Measurements from ENCODE around the gene DNM3.

The DNM3 gene

DNA sequence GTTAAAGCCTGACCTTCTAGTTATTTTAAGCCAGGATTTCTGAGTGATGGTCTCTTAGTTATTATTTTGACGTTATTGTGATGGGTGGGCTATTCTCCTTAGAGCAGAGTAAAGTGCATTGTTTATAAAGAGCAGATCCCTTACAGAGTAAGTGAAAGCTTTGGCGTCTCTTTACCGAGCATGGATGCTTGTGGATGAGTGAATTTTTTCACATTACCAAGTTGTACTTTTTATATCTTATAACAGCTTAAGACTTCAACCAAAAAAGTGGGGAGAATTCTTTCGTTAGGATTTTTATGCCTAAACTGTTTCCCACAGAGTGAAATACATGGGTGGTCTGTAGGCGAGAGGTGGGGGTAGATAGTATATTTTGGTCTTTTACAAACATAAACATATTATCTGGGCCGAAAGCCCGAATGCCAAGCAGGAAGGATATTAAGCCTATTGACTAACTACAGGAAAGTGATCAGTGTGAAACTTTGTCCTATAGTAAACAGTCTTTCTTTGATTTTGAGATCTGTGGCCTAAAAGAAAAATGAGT, 300.1 kb downstream of the DNM3 start:
- Mint-ChIP-seq H3K4me3 (peak overlapping the region; percentile 67), H3K36me3 (ENCODE audit: low read depth) (no peaks in the 10 kb centered on the region), H3K27me3 (ENCODE audit: low read depth, poor library complexity) (no peaks in the 10 kb centered on the region), H3K27ac (peak overlapping the region; percentile 21), H3K4me1 (peaks cover 42% of the 10 kb centered on the region), H3K9me3 (no peaks in the 10 kb centered on the region)
- no peak for DNase-seq
- TF ChIP-seq, protein P1, sequence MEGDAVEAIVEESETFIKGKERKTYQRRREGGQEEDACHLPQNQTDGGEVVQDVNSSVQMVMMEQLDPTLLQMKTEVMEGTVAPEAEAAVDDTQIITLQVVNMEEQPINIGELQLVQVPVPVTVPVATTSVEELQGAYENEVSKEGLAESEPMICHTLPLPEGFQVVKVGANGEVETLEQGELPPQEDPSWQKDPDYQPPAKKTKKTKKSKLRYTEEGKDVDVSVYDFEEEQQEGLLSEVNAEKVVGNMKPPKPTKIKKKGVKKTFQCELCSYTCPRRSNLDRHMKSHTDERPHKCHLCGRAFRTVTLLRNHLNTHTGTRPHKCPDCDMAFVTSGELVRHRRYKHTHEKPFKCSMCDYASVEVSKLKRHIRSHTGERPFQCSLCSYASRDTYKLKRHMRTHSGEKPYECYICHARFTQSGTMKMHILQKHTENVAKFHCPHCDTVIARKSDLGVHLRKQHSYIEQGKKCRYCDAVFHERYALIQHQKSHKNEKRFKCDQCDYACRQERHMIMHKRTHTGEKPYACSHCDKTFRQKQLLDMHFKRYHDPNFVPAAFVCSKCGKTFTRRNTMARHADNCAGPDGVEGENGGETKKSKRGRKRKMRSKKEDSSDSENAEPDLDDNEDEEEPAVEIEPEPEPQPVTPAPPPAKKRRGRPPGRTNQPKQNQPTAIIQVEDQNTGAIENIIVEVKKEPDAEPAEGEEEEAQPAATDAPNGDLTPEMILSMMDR (IDR thresholded peaks at IDR 0.05) = no peak

DNA sequence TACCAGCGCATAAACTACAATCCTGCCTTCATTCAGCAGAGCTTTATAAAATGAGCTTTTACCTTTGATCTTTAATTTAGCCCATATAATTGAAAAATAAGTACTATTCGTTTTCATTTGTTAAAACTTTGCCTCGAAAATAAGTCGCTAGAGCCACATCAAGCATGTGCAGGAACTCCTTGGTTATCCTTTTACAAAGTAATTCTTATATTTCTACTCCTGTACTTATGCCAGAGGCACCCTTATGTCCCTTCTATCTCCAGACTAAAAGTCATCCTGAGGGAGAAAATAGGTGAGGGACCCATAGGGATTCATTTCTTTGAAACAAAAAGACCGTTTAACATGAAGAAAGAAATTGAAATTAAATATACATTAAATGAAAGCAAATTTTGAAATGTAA, 301.0 kb downstream of the DNM3 start:
- no peaks in the 10 kb centered on the region for H3K27me3 Mint-ChIP-seq (ENCODE audit: low read depth, poor library complexity)
- H3K36me3 Mint-ChIP-seq (ENCODE audit: low read depth) = no peaks in the 10 kb centered on the region
- TF ChIP-seq, protein P1 (IDR thresholded peaks at IDR 0.05) = no peak
- no peaks in the 10 kb centered on the region for H3K9me3 Mint-ChIP-seq
- DNase-seq = no peak
- H3K27ac Mint-ChIP-seq = no peak overlapping the region
- peaks cover 42% of the 10 kb centered on the region for H3K4me1 Mint-ChIP-seq
- peak overlapping the region; percentile 42 for H3K4me3 Mint-ChIP-seq

DNA sequence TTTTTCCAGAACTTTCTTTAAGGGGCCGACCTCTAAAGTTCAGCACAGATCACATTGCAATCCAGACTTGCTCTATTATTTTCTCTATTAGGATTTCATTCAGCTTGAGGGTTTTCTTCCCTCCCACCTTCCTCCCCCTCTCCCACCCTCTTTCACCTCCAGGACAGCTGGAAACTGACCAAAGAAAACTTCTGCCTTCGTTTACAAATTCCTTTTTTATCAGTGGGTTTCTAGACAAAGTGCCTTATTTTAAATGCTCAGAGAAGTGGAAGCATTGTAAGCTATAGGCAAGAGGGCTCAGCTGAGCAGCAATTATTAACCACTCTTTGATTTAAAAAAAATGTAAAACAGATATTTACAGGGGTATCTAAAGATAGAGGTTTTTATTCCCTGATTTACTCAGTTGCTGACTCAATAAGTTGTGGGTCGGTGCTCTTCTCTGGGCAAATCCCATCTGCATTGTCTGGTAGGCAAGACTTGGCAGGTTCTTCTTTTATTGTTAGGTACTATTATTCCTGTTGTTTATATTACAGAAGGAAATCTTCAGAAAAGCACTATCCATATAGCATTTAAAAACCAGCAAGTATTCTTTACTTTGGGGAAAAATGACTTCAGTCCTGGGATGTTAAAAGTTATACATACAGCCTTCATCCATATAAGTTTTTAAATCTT, 302.2 kb downstream of the DNM3 start:
- H3K4me1 Mint-ChIP-seq = peaks cover 44% of the 10 kb centered on the region
- peak overlapping the region; percentile 59 for H3K27ac Mint-ChIP-seq
- TF ChIP-seq, protein P1 (IDR thresholded peaks at IDR 0.05) = no peak
- no peaks in the 10 kb centered on the region for H3K36me3 Mint-ChIP-seq (ENCODE audit: low read depth)
- peak overlapping the region; percentile 87 for H3K4me3 Mint-ChIP-seq
- H3K27me3 Mint-ChIP-seq (ENCODE audit: low read depth, poor library complexity) = no peaks in the 10 kb centered on the region
- H3K9me3 Mint-ChIP-seq = no peaks in the 10 kb centered on the region
- DNase-seq = no peak

DNA sequence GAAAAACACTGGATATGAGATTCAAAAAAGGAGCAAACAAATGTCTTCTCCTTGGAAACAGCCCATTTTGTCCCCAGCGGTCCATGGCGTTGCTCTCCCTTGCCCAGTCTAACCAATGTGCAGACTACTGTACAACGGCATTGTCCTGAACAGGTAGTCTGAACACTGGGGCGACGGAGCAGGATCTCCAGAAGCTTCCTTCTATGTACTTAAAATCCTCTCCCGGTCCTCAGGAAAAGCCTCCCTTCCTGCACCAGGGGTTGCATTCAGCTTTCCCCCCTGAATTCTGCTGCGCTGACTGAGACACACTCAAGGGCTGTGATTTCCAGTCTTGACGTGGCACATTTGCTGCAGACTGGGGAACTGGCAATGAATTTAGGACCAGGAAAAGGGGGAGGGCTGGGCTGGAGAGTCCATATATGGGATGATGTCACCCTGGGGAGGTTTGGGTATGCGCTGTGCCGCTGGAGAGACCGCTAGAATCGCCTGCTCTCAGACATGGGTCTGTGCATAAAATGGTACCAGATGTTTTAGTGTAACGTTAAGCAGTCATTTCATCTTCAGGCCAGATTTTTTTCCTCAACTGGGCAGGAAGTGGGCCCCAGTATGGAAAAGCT, 303.3 kb downstream of the DNM3 start:
- TF ChIP-seq, protein P1 (IDR thresholded peaks at IDR 0.05) = no peak
- no peaks in the 10 kb centered on the region for H3K36me3 Mint-ChIP-seq (ENCODE audit: low read depth)
- H3K27ac Mint-ChIP-seq = peak overlapping the region; percentile 98
- no peaks in the 10 kb centered on the region for H3K27me3 Mint-ChIP-seq (ENCODE audit: low read depth, poor library complexity)
- H3K4me1 Mint-ChIP-seq = peaks cover 49% of the 10 kb centered on the region
- peak; percentile 32 for DNase-seq
- no peaks in the 10 kb centered on the region for H3K9me3 Mint-ChIP-seq
- peak overlapping the region; percentile 87 for H3K4me3 Mint-ChIP-seq

DNA sequence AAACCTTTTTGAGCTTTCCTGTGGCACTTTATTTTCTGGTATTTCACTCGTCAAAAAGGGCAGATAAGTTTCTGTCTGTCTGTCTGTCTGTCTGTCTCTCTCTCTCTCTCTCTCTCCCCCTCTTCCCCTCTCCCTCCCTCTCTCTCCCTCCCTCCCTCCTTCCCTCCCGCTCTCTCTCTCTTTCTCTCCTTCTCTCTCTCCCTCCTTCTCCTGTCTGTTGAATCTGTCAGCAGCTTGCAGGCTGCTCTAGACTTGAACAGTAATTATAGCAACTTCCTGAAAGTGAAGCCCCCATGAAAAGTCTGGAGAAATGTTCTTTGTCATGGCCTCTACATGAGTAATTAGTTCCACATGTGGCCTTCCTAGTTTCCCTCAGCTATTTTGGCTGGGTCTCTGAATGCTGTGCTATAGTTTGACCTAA, 303.9 kb downstream of the DNM3 start:
- Mint-ChIP-seq H3K27me3 (ENCODE audit: low read depth, poor library complexity) (no peaks in the 10 kb centered on the region), H3K9me3 (no peaks in the 10 kb centered on the region), H3K36me3 (ENCODE audit: low read depth) (no peaks in the 10 kb centered on the region), H3K4me3 (peak overlapping the region; percentile 51), H3K27ac (peak overlapping the region; percentile 98), H3K4me1 (peaks cover 49% of the 10 kb centered on the region)
- TF ChIP-seq, protein P1 (IDR thresholded peaks at IDR 0.05) = no peak
- no peak for DNase-seq
